ENCODE data around the gene TSPAN11. TPM values are rescaled to one million over a fixed set of nuclear protein-coding genes. Genes with fewer than 3 reads are reported as not detected.
"Not testable (repeated sequence)": the region's sequence is repeated elsewhere in the genome, so short reads cannot be mapped to it uniquely, and the experiment has no call there.

Gene TSPAN11
- total RNA-seq, 2 donors from 2014 or later: not detected

DNA sequence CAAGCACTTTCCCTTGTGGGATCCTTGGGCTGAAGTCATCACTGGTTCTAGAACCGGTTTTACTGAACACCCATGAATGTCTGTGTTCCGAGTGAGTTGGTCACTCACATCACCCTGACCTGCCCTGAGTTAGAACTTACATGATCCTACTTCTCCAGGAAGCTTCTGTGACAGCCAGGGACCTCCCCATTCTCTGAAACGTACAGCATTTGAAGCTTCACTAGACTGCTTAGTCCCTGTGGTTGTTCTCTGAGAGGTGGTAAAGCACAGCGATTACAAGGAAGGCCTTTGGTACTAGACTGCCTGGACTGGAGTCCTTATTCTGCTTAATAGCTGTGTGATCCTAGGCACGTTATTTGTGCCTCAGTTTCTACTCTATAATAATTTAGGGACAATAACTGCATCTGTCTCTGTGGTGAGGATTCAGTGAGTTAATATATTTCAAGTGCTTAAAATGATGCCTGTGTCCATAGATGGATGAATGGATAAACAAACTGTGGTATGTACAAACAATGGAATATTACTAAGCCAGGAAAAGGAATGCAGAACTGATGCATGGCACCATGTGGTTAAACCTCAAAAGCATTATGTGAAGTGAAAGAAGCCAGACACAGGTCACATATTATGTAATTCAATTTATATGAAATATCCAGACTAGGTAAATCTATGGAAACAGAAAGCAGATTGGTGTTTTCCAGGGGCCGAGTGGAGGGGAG lies 92.4 kb downstream of the TSPAN11 start:
- Mint-ChIP-seq H3K27ac (no peak overlapping the region), H3K4me3 (no peak overlapping the region), H3K4me1 (no peaks in the 10 kb centered on the region), H3K27me3 (peaks cover 47% of the 10 kb centered on the region), H3K36me3 (ENCODE audit: low read depth) (peaks cover 5% of the 10 kb centered on the region)
- DNase-seq (no peak), ATAC-seq (no peak)
- no peaks in the 10 kb centered on the region for H3K9me3 ChIP-seq (ENCODE audit: control insufficient read depth, low read length, poor library complexity, severe bottlenecking)

DNA sequence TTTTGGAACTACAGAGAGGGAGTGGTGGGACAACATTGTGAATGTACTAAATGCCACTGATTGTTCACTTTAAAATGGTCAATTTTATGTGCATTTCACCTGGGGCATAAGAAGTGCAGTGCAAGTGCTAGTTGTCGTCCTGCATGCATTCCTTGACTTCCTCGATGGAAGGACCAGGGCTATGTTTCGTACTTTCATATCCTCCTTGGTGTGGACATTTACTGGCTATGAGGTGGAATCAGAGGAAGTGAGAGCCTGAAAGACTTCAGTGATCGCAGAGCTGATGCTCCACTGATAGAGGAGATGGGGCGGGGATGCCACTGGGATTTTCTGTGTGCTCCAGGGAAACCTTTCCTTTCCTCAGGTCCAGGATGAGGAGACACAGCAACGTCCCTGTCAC lies 93.0 kb downstream of the TSPAN11 start:
- no peak overlapping the region for H3K4me3 Mint-ChIP-seq
- peaks cover 47% of the 10 kb centered on the region for H3K27me3 Mint-ChIP-seq
- H3K4me1 Mint-ChIP-seq: no peaks in the 10 kb centered on the region
- H3K36me3 Mint-ChIP-seq (ENCODE audit: low read depth): peaks cover 5% of the 10 kb centered on the region
- H3K9me3 ChIP-seq (ENCODE audit: control insufficient read depth, low read length, poor library complexity, severe bottlenecking): no peaks in the 10 kb centered on the region
- no peak overlapping the region for H3K27ac Mint-ChIP-seq
- DNase-seq (no peak), ATAC-seq (no peak)

DNA sequence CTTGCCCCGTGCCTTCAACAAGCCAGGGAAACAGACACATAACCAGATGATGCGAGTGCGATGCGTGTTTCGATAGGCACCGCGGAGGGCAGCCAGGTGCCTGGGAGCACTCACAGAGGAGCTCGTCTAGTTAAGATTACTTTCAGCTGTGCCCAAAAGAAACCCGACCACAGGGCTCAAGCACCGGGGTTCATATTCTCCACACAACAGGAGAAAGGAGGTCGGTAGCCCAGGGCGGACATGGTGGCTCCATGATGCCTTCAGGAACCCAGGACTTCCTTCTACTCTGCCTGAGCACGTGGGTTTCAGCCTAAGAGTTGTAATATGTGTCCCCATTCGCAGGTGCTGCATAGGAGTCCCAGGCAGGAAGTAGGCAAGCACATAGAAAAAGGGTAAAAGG lies 93.4 kb downstream of the TSPAN11 start:
- Mint-ChIP-seq H3K4me3 (no peak overlapping the region), H3K27ac (no peak overlapping the region), H3K27me3 (peaks cover 44% of the 10 kb centered on the region), H3K4me1 (no peaks in the 10 kb centered on the region), H3K36me3 (ENCODE audit: low read depth) (peaks cover 5% of the 10 kb centered on the region)
- DNase-seq (no peak), ATAC-seq (no peak)
- H3K9me3 ChIP-seq (ENCODE audit: control insufficient read depth, low read length, poor library complexity, severe bottlenecking): no peaks in the 10 kb centered on the region

DNA sequence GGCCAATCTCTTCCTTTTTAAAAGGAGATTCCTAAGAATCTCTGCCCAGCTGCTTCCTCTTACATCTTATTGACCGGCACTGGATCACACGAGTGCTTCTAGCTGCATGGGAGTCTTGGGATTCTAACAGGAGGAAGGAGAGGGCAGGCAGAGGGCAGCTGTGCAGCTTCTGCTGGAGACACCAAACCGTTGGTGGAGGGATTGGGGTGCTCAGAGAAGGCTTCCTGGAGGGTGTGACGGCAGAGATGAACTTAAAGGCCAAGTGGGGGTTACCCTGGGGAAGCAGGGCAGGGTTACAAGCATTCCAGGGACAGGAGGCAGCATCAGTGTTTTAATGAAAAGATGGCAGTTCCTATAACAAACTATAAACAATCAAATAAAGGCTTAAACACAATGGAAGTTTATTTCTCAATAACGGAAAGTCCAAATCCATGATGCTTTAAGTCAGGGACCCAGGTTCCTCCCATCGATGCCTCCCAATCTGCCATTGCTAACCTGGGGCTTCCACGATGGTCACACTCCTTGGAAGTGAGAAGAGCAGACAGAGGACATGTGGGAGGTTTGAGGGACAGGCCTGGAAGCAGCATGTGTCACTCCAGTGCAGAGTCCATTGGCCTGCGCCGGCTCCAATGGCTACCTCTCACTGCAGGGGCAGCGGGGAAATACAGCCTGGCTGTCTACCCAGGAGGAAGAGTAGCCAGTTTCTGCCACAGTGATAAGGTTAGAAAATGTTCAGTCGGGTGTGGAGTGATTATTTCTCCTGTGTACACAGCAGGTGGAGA lies 94.0 kb downstream of the TSPAN11 start:
- no peaks in the 10 kb centered on the region for H3K4me1 Mint-ChIP-seq
- H3K36me3 Mint-ChIP-seq (ENCODE audit: low read depth): peaks cover 5% of the 10 kb centered on the region
- H3K4me3 Mint-ChIP-seq: no peak overlapping the region
- peaks cover 38% of the 10 kb centered on the region for H3K27me3 Mint-ChIP-seq
- H3K9me3 ChIP-seq (ENCODE audit: control insufficient read depth, low read length, poor library complexity, severe bottlenecking): no peaks in the 10 kb centered on the region
- ATAC-seq (no peak), DNase-seq (no peak)
- no peak overlapping the region for H3K27ac Mint-ChIP-seq

DNA sequence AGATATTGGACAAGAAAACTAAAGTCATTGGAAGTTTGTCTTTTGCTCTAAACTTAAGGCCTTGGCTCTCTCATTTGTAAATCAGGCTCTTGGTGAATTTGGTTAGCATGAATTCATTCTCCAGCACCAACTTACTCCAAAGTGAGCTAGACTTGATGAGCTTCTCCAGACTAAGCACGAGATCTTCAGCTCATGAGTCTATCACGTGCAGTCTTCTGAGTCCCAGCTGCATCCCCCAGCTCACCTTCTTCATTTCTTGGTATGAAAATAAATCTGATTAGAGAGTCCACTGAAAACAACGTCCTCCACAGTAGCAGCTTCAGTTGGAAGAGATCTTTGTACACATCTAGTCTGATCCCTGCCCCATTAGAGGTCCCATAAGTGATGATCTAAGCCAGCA lies 94.6 kb downstream of the TSPAN11 start:
- DNase-seq (no peak), ATAC-seq (no peak)
- H3K27me3 Mint-ChIP-seq: peaks cover 36% of the 10 kb centered on the region
- no peaks in the 10 kb centered on the region for H3K4me1 Mint-ChIP-seq
- peaks cover 5% of the 10 kb centered on the region for H3K36me3 Mint-ChIP-seq (ENCODE audit: low read depth)
- no peaks in the 10 kb centered on the region for H3K9me3 ChIP-seq (ENCODE audit: control insufficient read depth, low read length, poor library complexity, severe bottlenecking)
- no peak overlapping the region for H3K27ac Mint-ChIP-seq
- no peak overlapping the region for H3K4me3 Mint-ChIP-seq

DNA sequence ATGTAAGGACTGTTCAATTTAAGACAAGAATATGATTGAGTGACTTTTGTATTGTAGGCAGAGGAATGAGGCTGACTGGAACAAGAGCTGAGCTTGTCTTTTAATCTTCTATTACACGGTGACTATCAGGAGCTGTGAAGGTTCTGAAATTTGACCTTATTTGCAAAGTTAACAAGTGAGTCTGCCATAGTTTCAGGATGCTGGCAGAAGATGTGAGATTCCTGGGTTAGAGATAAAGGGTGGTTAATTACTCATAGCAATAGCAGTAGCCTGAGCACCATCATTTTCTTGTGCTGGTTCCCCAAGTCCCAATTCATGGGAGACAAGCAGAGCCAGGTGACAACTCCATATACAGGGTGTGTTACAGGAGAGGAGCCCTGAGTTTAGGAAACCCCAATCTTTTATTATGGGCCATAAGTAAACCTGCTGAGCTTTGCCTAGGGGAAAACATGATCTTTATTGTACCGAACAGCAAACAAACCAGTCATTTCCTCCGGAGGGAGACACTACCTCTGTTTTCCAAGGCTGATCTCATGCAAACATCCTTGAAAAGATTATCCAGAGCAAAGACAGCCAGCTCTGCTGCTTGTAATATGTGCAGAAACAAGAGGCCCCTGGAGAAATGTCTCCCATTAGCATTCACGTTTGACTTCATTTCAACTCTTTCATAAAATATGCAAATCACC lies 95.4 kb downstream of the TSPAN11 start:
- Mint-ChIP-seq H3K27me3 (peaks cover 36% of the 10 kb centered on the region), H3K4me3 (no peak overlapping the region), H3K27ac (no peak overlapping the region), H3K36me3 (ENCODE audit: low read depth) (peaks cover 5% of the 10 kb centered on the region), H3K4me1 (no peaks in the 10 kb centered on the region)
- no peak for ATAC-seq
- no peak for DNase-seq
- H3K9me3 ChIP-seq (ENCODE audit: control insufficient read depth, low read length, poor library complexity, severe bottlenecking): no peaks in the 10 kb centered on the region

DNA sequence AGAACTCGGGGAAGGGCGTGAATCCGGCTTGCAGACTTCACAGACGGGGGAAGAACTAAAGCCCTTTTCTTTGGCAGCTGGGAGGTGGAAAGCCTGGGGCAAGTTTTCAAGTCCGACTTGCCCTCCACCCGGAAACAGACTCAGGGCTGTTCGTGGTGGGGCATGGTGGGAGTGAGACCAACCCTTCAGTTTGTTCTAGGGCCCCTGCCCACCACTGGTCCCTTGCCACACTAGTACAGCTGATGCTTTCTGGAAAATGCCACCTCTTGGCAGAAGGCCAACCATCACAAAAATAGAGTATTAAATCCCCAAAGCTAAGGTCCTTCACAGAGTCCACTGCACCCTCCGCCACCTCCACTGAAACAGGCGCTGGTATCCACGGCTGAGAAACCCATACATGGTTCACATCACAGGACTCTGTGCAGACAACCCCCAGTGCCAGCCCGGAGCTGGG lies 96.8 kb downstream of the TSPAN11 start:
- peaks cover 2% of the 10 kb centered on the region for H3K36me3 Mint-ChIP-seq (ENCODE audit: low read depth)
- DNase-seq (no peak), ATAC-seq (no peak)
- H3K4me1 Mint-ChIP-seq: no peaks in the 10 kb centered on the region
- H3K27ac Mint-ChIP-seq: no peak overlapping the region
- peaks cover 27% of the 10 kb centered on the region for H3K27me3 Mint-ChIP-seq
- H3K4me3 Mint-ChIP-seq: no peak overlapping the region
- no peaks in the 10 kb centered on the region for H3K9me3 ChIP-seq (ENCODE audit: control insufficient read depth, low read length, poor library complexity, severe bottlenecking)

DNA sequence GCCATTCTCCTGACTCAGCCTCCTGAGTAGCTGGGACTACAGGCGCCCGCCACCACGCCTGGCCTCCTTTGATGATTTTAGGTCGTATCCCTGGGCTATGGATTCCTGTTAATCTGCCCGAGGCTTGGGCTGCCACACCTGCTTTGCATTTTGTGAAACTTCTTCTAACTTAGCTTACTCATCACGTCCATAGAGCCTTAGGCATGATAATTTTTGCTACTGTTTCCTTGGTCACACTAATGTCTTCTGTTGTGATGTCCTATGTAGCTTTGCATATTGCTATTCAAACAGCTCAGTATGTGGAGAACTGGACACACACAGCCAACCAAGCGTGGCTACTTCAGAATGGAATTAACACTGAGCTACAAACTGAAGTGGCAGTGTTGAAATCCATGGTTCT lies 99.7 kb downstream of the TSPAN11 start:
- H3K9me3 ChIP-seq (ENCODE audit: control insufficient read depth, low read length, poor library complexity, severe bottlenecking): no peaks in the 10 kb centered on the region
- Mint-ChIP-seq H3K27me3 (peaks cover 33% of the 10 kb centered on the region), H3K4me3 (no peak overlapping the region), H3K36me3 (ENCODE audit: low read depth) (peaks cover 2% of the 10 kb centered on the region), H3K27ac (no peak overlapping the region), H3K4me1 (no peaks in the 10 kb centered on the region)
- ATAC-seq (no peak), DNase-seq (no peak)

DNA sequence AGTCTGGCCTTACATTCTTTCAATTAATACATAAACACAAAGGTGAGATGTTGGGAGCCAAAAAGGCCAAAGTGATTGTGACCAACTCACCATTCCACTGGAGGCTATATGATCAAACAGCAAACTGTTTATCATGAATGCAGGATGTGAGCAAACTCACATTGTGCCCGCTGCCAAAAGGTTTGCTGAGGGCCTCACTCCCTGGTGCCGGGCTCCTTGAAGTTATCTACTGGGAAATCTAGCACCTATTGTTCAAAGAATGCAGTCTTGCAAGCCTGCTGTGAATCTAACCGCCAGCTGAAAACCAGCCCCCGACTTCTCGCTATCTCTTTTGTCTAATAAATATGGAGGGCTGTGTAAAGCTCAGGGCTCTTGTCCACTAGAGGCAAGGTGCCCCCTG lies 100.5 kb downstream of the TSPAN11 start:
- not testable (repeated sequence) for ATAC-seq; H3K27ac Mint-ChIP-seq; H3K4me3 Mint-ChIP-seq; H3K9me3 ChIP-seq (ENCODE audit: control insufficient read depth, low read length, poor library complexity, severe bottlenecking); H3K36me3 Mint-ChIP-seq (ENCODE audit: low read depth); DNase-seq; H3K4me1 Mint-ChIP-seq
- peaks cover 29% of the 10 kb centered on the region for H3K27me3 Mint-ChIP-seq

DNA sequence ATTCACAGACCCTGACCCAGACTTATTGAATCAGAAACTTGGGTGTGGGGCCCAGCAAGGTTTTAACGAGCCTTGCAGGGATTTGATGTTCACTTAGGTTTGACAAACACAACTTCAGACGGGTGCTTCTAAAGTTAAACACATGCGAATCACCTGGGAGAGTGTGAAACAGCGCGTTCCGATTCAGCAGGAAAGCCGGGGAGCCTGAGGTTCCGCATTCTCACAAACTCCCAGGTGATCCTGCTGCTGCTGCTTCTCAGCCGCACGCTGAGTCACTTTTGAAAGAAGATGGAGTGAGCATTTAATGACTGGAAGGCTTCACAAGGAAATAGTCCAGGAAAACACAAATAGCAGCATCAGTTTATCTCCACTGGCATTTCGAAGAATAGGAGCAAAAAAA lies 102.9 kb downstream of the TSPAN11 start:
- ATAC-seq: no peak

DNA sequence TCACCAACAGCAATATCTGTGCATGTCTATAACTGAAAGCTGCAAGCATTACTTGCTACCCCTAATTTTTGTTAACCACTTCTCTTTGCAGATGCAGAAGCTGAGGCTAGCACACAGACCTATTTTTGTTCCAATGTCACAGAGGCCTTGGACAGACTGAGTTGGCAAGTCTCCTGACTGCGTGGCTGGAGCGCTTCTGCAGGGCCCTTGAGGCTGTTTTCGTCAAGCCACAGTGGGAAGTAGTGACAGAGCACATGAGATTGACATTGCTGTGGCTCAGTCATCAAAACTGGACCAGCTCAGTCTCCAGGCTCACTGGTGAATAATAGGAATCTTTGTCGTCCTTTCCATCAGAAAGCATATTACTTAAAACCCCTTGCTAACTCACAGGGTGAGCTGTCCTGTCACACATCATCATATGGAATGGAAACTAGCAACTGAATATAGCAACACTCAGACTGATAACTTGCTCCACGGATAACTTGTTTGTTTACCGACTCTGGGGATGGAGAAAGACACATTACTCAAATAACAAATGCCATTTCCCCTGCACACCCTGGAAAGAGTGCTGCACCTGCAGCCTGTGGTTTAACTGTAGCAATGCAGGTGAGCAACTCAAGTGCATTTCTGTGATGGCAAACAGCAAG lies 103.5 kb downstream of the TSPAN11 start:
- H3K4me3 Mint-ChIP-seq: no peak overlapping the region
- H3K27me3 Mint-ChIP-seq: peaks cover 27% of the 10 kb centered on the region
- no peaks in the 10 kb centered on the region for H3K9me3 ChIP-seq (ENCODE audit: control insufficient read depth, low read length, poor library complexity, severe bottlenecking)
- H3K27ac Mint-ChIP-seq: no peak overlapping the region
- DNase-seq: no peak
- no peaks in the 10 kb centered on the region for H3K4me1 Mint-ChIP-seq
- ATAC-seq: no peak
- no peaks in the 10 kb centered on the region for H3K36me3 Mint-ChIP-seq (ENCODE audit: low read depth)

More for the DNA sequence above, 102.9 kb downstream of the TSPAN11 start:
- H3K27ac Mint-ChIP-seq: no peak overlapping the region
- no peak overlapping the region for H3K4me3 Mint-ChIP-seq
- H3K27me3 Mint-ChIP-seq: peaks cover 27% of the 10 kb centered on the region
- H3K36me3 Mint-ChIP-seq (ENCODE audit: low read depth): no peaks in the 10 kb centered on the region
- no peaks in the 10 kb centered on the region for H3K9me3 ChIP-seq (ENCODE audit: control insufficient read depth, low read length, poor library complexity, severe bottlenecking)
- DNase-seq: no peak
- H3K4me1 Mint-ChIP-seq: no peaks in the 10 kb centered on the region

DNA sequence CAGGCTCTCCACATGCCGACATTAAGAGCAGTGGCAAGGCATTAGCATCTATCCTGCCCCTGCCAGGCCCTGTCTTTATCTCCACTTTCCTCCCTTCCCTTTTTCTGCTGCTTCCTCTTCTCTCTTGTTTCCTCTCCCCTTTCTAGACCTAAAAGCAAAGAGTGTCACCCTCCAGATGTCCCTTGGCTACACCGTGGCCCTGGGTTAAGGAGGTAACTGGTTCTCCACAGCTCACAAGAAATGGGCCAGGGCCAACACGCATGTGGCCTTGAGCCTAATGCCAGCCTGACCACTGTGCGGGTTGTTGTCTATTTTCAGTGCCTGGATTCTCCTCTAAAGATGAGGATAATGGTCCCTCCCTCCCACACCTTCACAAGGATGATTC lies 105.4 kb downstream of the TSPAN11 start:
- Mint-ChIP-seq H3K27ac (no peak overlapping the region), H3K36me3 (ENCODE audit: low read depth) (no peaks in the 10 kb centered on the region), H3K4me1 (peaks cover 3% of the 10 kb centered on the region), H3K4me3 (no peak overlapping the region), H3K27me3 (peaks cover 45% of the 10 kb centered on the region)
- H3K9me3 ChIP-seq (ENCODE audit: control insufficient read depth, low read length, poor library complexity, severe bottlenecking): no peaks in the 10 kb centered on the region
- no peak for DNase-seq
- ATAC-seq: no peak

DNA sequence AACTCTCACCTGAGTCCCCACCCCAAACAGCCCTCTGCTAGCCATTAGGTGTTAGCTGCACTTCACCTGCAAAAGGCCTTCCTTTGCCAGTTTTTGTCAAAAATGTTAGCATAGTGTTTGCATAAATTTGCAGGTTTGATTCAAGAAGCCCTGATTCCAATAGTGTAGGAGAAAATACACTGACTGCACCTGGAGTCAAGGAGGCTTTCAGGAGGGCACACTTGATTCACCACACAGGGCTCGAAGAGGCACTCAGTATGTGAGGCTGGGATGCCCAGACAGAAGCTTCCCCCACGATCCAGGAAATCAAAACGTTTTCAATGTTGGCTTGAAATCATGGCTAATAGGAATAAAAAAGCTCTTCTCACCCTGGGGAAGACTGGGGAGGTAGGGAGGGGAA lies 106.6 kb downstream of the TSPAN11 start:
- Mint-ChIP-seq H3K27ac (no peak overlapping the region), H3K4me1 (peaks cover 3% of the 10 kb centered on the region), H3K36me3 (ENCODE audit: low read depth) (no peaks in the 10 kb centered on the region), H3K4me3 (no peak overlapping the region), H3K27me3 (peaks cover 56% of the 10 kb centered on the region)
- ATAC-seq (no peak), DNase-seq (no peak)
- no peaks in the 10 kb centered on the region for H3K9me3 ChIP-seq (ENCODE audit: control insufficient read depth, low read length, poor library complexity, severe bottlenecking)

Data from T-helper 17 cell (primary cell).